GM19099 (cell line): ENCODE data around the gene CFAP74.

Experiments
- POLR2A ChIP-seq: IDR thresholded peaks from 3 replicates; pipeline ENCODE4 v1.6.1; 2011; ENCODE audit warnings: low read depth; ENCODE audit not compliant: insufficient read length; ENCODE audit errors: extremely low read depth

Gene CFAP74

DNA sequence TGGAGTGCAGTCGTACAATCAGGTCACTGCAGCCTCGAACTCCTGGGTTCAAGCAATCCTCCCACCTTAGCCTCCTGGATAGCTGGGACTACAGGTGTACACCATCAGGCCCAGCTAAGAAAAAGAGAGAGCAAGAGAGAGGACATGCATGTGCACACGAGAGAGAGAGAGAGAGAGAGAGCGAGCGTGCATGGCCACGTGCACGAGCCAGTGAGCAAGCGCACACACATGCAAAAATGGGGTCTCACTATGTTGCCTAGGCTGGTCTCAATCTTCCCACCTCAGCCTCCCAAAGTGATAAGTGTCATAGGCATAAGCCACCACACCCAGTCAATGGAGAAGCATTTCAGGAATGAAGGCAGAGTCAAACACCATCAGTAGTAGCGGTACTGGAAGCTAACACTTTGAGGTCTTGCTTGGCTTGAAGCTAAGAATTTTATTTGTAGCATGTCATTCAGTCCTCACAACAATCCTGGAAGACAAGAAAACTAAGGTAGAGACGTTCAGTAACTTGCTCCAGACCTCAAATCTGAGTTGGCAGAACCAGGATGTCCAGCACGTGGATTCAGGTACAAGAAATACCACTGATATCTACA lies 127.2 kb downstream of the CFAP74 start:
- TF ChIP-seq POLR2A, result no peak

DNA sequence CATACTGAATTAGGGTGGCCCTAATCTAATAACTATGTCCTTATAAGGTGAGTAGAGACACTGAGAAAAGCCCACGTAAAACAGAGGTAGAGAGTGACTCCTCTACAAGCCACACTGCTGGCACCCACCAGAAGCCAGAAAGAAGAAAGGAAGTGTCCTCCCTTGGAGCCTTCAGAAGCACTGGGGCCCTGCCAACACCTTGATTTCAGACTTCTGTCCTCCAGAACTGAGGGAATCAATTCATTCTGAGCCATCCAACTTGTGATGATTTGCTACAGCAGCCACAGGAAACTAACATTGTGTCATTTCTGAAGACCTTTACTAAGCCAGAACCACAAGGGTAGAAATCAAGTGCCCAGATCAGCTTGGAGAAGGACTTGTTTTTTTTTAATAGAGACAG lies 127.7 kb downstream of the CFAP74 start:
- TF ChIP-seq POLR2A, result no peak

DNA sequence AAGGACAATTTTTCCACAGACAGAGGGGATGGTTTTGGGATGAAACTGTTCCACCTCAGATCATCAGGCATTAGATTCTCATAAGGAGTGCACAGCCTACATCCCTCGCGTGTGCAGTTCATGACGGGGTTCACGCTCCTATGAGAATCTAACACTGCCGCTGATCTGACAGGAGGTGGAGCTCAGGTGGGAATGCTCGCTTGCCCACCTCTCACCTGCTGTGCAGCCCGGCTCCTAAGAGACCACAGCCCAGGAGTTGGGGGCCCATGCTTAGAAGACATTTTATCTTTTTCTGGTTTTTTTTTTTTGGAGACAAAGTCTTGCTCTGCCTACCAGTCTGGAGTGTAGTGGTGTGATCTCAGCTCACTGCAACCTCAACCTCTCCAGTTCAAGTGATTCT lies 128.7 kb downstream of the CFAP74 start:
- no peak for TF ChIP-seq POLR2A

DNA sequence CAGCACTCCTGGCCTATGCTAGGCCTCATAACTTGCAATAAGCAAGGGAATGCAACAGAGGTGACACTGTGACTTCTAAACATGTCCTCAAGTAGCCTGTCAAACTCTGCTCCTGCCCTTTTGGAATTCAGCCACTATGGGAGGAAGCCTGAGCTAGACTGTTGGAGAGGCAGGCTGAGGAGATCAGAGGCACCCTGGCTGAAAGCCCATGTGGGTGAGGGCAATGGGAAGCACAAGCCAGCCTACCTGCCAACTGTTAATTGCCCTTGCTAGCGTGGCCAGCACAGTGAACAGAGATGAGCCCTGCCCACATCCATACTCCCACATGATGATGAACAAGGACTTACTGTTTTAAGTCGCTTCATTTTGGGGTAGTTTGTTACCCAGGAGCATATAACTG lies 130.4 kb downstream of the CFAP74 start:
- no peak for TF ChIP-seq POLR2A

DNA sequence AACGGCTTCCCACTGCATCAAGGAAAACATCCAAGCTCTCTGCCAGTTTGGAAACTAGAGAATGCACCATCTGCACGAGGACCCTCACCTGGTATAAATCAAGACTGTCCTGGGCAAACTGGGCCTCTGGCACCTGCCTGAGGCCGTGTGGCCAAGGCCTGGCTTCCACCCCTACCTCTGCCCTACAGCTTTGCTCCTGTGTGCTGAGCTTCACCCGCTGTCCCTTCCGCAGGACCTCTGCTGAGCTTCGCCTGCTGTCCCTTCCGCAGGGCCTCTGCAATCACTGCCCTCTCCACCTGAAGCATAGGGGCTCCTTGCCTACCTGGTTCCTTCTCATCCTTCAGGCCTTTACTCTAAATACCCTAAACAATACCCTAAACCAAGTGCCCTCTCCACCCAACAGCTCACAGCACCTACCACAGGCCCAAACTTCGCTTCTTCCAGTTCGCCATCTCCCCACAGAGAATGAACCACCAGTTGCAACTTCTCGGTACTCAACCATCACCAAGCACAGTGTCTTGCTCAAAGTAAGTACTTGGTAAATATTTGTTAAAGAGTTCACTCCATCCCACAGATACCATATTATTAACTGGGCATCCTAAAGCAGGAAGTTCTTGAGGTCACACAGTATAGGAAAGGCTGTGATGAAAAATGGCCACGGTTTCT lies 131.1 kb downstream of the CFAP74 start:
- TF ChIP-seq POLR2A, result no peak
